HG03175 (cell line): ENCODE measurements around the gene TRIM17.
A peak's percentile ranks its signal among the peaks of the same experiment; 100 is the strongest.

Experiments used
- ATAC-seq: cut with Tn5 transposase; IDR thresholded peaks from one replicate; pipeline ENCODE4 v1.9.1; 2021; ENCODE audit warnings: mild to moderate bottlenecking, moderate library complexity; ENCODE audit not compliant: unreplicated experiment

TRIM17 gene

DNA sequence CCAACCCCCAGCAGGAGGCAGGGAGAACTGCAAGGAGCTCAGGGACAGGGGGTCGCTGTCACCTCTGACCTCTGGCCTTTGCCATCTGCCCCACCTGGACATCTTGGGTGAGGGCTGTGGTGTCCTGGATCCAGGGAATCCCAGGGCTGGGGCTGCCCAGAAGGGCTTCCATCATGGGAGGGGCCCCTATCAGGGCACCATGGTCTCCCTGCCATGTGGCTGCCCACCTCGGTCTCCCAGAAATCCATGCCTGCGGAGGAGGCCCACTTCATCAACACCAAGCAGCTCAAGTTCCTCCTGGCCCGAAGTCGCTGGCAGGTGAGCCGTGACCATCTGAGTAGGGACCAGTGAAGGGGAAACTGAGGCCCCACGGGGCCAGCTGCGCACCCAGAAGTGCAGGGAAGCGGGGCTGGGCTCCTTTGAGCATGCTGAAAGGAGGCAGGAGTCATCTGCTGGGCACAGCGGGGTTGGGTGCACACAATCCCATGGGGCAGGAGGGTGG is 46.2 kb downstream of the TRIM17 start:
- no peak for ATAC-seq

- no peak for ATAC-seq
Observed at GRCh38 chr1:228369608-228370438, 46.8 kb downstream of the TRIM17 start.

GRCh38 chr1:228368801-228369607 is 47.7 kb downstream of the TRIM17 start:
- ATAC-seq = no peak

- ATAC-seq = peak; percentile 57
Observed at GRCh38 chr1:228367798-228368791, 48.6 kb downstream of the TRIM17 start.

DNA sequence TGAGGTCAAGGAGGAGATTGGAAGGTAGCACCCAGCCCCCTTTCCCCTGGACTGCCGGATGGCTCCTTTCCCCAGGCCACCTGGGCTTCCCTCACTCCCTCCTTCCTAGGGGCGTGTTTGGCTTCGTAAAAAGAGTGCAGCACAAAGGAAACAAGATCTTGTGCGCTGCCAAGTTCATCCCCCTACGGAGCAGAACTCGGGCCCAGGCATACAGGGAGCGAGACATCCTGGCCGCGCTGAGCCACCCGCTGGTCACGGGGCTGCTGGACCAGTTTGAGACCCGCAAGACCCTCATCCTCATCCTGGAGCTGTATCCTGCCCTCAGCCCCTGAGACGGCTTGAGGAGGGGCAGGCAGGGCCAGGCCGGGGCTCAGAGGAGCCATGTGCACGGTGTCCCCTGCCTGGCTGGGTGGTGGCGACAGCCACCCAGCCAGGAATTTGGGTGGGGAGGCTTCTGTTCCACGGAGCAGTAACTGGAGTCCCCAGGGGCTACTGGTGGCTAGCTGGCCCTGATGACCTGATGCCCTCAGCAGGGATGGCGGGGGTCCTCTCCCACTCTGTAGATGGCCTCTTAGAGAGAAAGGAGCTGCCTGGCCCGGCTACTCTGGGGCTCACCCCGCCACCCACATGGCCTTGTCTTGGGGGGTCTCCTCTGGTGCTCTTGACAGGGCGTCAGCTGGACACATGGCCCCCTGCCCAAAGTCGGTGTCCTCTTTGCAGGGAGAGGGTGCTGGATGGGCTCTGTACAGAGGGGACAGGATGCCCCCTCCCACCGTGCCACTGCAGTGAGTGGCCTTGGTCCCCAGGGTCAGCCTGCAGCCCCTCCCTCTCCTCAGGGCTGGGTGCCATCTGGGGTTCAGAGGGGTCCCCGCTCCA is 49.6 kb downstream of the TRIM17 start:
- ATAC-seq = no peak

- no peak for ATAC-seq
Observed at GRCh38 chr1:228366062-228366865, 50.4 kb downstream of the TRIM17 start.

DNA sequence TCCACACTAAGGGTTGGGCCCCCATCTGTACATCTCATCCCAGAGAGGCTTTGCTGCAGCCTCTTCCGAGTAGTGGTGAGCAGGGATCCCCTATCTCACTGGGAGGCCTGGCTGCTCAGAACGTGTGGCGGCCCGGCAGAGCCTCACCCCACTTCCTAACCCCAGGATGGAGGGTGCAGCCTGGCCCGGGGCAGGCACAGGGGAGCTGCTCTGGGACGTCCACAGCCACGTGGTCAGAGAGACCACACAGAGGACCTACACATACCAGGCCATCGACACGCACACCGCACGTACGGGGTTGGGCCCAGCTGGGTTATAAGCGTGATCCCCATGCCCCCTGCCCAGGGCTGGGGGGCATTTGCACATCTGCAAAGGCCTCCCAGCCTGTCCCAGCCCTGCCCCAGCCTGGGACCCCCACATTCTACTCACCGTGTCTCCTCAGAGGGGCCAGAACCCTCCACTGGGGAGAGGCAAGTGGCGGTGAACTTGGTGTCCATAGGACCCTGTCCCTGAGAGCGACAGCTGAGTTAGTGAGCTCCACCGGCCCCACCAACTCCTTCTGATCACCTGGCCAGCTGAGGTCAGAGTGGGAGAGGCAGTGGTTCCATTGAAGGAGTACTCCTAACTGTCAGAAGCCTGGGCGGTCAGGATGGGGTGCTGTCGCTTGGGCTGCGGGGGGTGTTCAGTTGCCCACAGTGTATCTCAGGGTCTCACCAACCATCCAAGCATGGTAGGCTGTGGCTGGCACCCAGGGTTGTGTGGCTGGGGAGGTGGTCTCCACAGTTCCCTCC is 51.2 kb downstream of the TRIM17 start:
- ATAC-seq = no peak

DNA sequence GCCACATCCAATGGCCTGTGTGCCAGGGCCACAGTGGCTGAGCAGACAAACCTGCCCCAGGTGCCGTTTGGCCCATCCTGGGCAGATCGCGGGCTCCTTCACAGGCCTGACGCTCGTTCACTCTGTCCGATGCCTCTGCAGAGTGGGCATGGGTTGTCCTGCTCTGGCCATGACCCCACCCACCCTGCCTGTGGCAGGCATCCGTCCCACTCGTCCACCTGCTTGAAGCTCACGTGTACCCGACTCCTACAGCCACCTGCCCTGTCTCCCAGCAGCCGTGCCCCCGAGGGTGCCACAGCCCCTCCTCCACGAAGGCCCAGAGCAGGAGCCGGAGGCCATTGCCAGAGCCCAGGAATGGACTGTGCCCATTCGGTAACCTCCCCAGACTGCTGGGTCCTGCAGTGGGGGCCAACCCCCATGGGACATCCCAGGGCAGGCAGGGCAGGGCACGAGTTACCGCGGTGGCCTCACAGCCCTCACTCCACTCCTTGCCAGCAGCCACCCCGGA is 51.9 kb downstream of the TRIM17 start:
- no peak for ATAC-seq

- ATAC-seq = no peak
Observed at GRCh38 chr1:228364068-228364705, 52.5 kb downstream of the TRIM17 start.

DNA sequence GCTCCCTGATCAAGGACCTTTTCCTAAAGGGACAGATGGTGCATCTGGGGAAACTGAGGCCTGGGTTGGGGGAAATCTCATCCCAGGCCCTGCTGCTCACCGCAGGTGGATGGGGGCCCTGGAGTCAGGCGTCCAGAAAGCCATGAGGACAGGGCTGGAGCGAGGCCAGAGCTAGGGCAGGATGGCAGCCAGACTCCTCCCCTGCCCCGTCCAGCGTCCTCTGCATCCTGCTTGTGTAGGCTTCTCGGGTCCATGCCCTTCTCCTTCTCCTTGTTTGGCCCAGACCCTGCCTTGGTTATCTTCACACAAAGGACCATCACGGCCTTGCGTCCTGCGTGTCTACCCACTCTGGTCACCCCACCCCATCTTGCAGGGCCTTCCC is 53.0 kb downstream of the TRIM17 start:
- no peak for ATAC-seq

GRCh38 chr1:228362884-228363450 is 53.7 kb downstream of the TRIM17 start:
- no peak for ATAC-seq

DNA sequence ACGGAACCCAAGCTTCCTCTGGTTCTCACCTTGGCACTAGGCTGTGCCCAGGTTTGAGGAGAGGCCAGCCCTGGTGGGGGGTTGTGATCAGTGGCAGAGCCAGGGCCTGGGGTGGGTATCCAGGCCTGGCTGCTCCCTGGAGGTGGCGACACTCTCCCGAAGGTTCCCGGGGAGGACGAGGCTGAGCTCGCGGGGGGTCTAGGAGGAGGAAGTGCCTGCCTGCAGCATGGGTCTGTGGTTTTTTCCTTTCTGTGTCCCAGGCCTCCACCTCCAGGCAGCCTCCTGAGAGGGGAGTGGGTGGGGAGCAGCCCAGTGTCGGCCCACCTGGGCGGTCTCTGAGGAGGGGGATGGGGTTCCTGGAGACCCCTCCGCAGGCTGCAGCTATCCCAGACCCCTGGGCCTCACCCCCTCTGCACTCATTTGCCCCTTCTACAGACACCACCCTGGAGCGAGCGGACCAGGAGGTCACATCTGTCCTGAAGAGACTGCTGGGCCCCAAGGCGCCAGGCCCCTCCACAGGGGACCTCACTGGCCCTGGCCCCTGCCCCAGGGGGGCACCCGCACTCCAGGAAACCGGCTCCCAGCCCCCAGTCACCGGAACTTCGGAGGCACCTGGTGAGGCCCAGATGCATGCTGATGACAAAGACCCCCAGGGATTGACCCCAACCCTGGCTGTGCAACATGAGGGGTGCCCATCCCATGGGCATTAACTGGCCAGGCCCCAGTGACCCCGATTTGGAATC is 54.3 kb downstream of the TRIM17 start:
- no peak for ATAC-seq

DNA sequence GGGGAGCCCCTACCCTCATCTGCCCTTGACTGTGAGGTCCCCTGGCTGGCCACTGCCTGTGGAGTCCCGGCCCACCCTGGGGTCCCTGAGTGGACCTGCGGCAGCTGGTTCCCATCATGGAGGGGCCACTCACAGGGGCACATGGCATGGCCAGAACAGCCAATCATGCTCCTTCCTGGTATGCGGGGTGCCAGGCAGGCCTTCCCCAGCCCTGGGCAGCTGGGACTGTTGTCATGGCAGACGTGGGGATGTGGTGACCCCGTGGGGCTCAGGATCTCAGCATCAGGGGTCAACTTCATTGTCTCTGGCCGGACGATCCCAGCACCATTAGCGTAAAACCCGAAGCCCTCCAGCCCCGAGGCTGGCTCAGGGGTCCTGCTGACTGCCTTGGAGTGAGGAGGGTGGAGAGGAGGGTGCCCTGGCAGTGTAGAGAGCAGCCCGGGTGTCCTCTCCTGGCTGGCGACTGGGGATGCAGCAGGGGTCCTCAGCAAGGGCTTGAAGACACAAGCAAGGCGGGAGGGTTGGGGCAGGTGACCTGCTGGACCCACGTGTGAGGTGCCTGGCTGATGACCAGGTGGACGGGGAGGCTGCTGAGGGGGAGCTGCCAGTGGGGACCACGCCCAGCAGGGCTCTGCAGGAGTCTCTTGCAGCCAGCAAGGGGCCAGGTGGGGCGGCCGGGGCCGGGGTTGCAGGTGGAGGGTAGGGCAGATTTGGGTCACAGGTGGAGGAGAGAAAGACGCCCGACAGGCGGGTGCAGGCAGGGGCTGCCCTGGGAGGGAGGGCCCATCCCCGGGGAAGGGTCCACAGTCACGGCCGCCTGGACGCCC is 55.1 kb downstream of the TRIM17 start:
- no peak for ATAC-seq

GRCh38 chr1:228360533-228361313 is 55.9 kb downstream of the TRIM17 start:
- no peak for ATAC-seq
